ENCODE results near the gene KIAA1217.

KIAA1217 gene

GRCh38 chr10:24496906-24497305 is 288.0 kb downstream of the KIAA1217 start:
- DNase-seq (ENCODE audit: low read depth in 2 of 2): no peak

GRCh38 chr10:24501056-24501711 is 292.2 kb downstream of the KIAA1217 start:
- no peak for DNase-seq (ENCODE audit: low read depth in 2 of 2)

GRCh38 chr10:24502006-24502405 is 293.1 kb downstream of the KIAA1217 start:
- no peak for DNase-seq (ENCODE audit: low read depth in 2 of 2)

GRCh38 chr10:24502801-24503460 is 294.0 kb downstream of the KIAA1217 start:
- no peak for DNase-seq (ENCODE audit: low read depth in 2 of 2)

GRCh38 chr10:24503461-24504320 is 294.8 kb downstream of the KIAA1217 start:
- DNase-seq (ENCODE audit: low read depth in 2 of 2): peak in 1 of 2 experiments; percentile 33

- DNase-seq (ENCODE audit: low read depth in 2 of 2): no peak
Observed at GRCh38 chr10:24505759-24506158, 296.8 kb downstream of the KIAA1217 start.

- no peak for DNase-seq (ENCODE audit: low read depth in 2 of 2)
Observed at GRCh38 chr10:24513155-24513554, 304.2 kb downstream of the KIAA1217 start.

GRCh38 chr10:24515481-24515880 is 306.5 kb downstream of the KIAA1217 start:
- DNase-seq (ENCODE audit: low read depth in 2 of 2): no peak

GRCh38 chr10:24518411-24518810 is 309.5 kb downstream of the KIAA1217 start:
- no peak for DNase-seq (ENCODE audit: low read depth in 2 of 2)

GRCh38 chr10:24518981-24519597 is 310.2 kb downstream of the KIAA1217 start:
- DNase-seq (ENCODE audit: low read depth in 2 of 2): peak in 1 of 2 experiments; percentile 40

GRCh38 chr10:24519950-24520349 is 311.0 kb downstream of the KIAA1217 start:
- peak in 1 of 2 experiments; percentile 3 for DNase-seq (ENCODE audit: low read depth in 2 of 2)

- no peak for DNase-seq (ENCODE audit: low read depth in 2 of 2)
Observed at GRCh38 chr10:24524314-24524713, 315.4 kb downstream of the KIAA1217 start.

GRCh38 chr10:24526085-24526649 is 317.2 kb downstream of the KIAA1217 start:
- DNase-seq (ENCODE audit: low read depth in 2 of 2): no peak

GRCh38 chr10:24528946-24529345 is 320.0 kb downstream of the KIAA1217 start:
- no peak for DNase-seq (ENCODE audit: low read depth in 2 of 2)

GRCh38 chr10:24531439-24531838 is 322.5 kb downstream of the KIAA1217 start:
- no peak for DNase-seq (ENCODE audit: low read depth in 2 of 2)

- no peak for DNase-seq (ENCODE audit: low read depth in 2 of 2)
Observed at GRCh38 chr10:24533981-24534380, 325.0 kb downstream of the KIAA1217 start.

- no peak for DNase-seq (ENCODE audit: low read depth in 2 of 2)
Observed at GRCh38 chr10:24536636-24537035, 327.7 kb downstream of the KIAA1217 start.

- DNase-seq (ENCODE audit: low read depth in 2 of 2): no peak
Observed at GRCh38 chr10:24541239-24541753, 332.4 kb downstream of the KIAA1217 start.

GRCh38 chr10:24542314-24543270 is 333.7 kb downstream of the KIAA1217 start:
- DNase-seq (ENCODE audit: low read depth in 2 of 2): no peak

- DNase-seq (ENCODE audit: low read depth in 2 of 2): no peak
Observed at GRCh38 chr10:24544776-24545175, 335.8 kb downstream of the KIAA1217 start.
